ENCODE results near the gene GMPPA. TPM values are rescaled to one million over a fixed set of nuclear protein-coding genes. Genes with fewer than 3 reads are reported as not detected.

GMPPA gene
- total RNA-seq, 1 experiment from 2014 or later: 51.9 TPM

DNA sequence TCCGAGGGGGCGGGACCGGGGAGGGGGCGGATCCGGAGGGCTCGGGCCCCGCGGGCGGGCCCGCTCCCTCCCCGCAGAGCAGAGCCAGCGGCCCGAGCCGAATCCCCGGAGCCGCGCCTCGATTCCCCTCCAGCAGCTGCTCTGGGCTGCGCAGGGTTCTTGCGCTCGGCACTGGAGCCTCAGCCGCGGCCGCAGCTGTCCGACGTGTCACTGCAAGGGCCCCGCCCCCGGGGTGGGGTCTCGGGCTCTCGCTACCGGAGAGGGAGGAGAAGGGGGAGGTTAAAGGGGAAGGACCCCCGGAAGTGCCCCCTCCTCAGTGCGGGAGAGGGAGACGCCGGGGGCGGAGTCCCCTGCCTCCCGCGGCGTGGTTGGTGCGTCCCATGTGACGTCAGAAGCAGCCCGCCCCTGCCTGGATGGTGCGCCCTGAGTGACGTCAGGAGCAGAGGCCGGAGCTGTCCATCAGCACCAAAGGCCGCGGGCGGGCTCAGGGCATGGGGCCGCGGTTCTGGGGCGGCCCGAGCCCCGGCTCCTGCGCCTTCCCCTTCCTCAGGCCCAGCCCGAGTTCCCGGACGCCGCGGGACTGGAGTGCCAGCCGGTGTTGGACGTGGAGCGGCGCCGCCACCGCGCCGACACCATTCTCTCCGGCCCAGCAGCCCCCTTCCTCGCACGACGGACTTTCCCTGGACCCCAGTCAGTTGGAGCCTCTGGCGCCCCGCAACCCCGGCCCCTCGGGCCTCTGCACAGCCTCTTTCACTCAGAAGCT, 45.1 kb downstream of the GMPPA start, which contains the start of the genes CHPF and TMEM198:
CHPF (minus strand) TSS at position 214 of the 763 bp plus-strand sequence. CDS start 271 bp downstream, outside the sequence.
TMEM198 (plus strand) TSS at position 433 of the 763 bp plus-strand sequence. CDS start 700 bp downstream, outside the sequence.
- Mint-ChIP-seq H3K36me3 (peaks cover 30% of the 10 kb centered on the region), H3K4me3 (peak within 1 kb of the TSS; percentile 86), H3K27me3 (ENCODE audit: low read depth) (peaks cover 28% of the 10 kb centered on the region), H3K27ac (no peak within 1 kb of the TSS), H3K9me3 (no peaks in the 10 kb centered on the region), H3K4me1 (peaks cover 18% of the 10 kb centered on the region)
- POLR2A ChIA-PET: interaction anchor here (0.6 to 2.6 kb wide), 7 partner anchors 9 to 54 kb away, joined by 3 to 15 read pairs (median 3); partner anchors contain the start of genes GMPPA and STK11IP
- peak; percentile 99 for DNase-seq (ENCODE audit: low spot score)
- CTCF ChIA-PET: interaction anchor here (0.8 to 41.3 kb wide), 23 partner anchors 9 to 141 kb away, joined by 3 to 2316 read pairs (median 5); partner anchors contain the start of genes GMPPA, INHA, OBSL1 and SLC4A3
- ATAC-seq: peak; percentile 84
- TF ChIP-seq GABPB1 (CRISPR knock-in tag; IDR thresholded peaks at IDR 0.05) (peak; percentile 83), ZBTB21 (CRISPR knock-in tag; IDR thresholded peaks at IDR 0.05; ENCODE audit: borderline replicate concordance) (peak; percentile 99), ESRRA (CRISPR knock-in tag; IDR thresholded peaks at IDR 0.05; ENCODE audit: borderline replicate concordance) (0 out of 2 replicates have a peak, but pooled peaks have one; percentile 27), NFATC4 (CRISPR knock-in tag; IDR thresholded peaks at IDR 0.05) (no peak), MAX (CRISPR knock-in tag; IDR thresholded peaks at IDR 0.05) (0 out of 2 replicates have a peak, but pooled peaks have one; percentile 18), ATF2 (CRISPR knock-in tag; IDR thresholded peaks at IDR 0.05; ENCODE audit: borderline replicate concordance, low read depth) (no peak), KAT7 (CRISPR knock-in tag; IDR thresholded peaks at IDR 0.05; ENCODE audit: borderline replicate concordance) (no peak), PRRX2 (CRISPR knock-in tag; IDR thresholded peaks at IDR 0.05) (no peak), SP1 (CRISPR knock-in tag; conservative IDR thresholded peaks at IDR 0.05) (peak; percentile 96), OVOL2 (CRISPR knock-in tag; IDR thresholded peaks at IDR 0.05; ENCODE audit: borderline replicate concordance) (no peak), ZNF532 (CRISPR knock-in tag; IDR thresholded peaks at IDR 0.05; ENCODE audit: borderline replicate concordance) (no peak), PREB (CRISPR knock-in tag; IDR thresholded peaks at IDR 0.05; ENCODE audit: borderline replicate concordance) (no peak)
- TF ChIP-seq, protein P1, sequence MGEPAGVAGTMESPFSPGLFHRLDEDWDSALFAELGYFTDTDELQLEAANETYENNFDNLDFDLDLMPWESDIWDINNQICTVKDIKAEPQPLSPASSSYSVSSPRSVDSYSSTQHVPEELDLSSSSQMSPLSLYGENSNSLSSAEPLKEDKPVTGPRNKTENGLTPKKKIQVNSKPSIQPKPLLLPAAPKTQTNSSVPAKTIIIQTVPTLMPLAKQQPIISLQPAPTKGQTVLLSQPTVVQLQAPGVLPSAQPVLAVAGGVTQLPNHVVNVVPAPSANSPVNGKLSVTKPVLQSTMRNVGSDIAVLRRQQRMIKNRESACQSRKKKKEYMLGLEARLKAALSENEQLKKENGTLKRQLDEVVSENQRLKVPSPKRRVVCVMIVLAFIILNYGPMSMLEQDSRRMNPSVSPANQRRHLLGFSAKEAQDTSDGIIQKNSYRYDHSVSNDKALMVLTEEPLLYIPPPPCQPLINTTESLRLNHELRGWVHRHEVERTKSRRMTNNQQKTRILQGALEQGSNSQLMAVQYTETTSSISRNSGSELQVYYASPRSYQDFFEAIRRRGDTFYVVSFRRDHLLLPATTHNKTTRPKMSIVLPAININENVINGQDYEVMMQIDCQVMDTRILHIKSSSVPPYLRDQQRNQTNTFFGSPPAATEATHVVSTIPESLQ (CRISPR knock-in tag; IDR thresholded peaks at IDR 0.05): no peak
- TF ChIP-seq, protein P2, sequence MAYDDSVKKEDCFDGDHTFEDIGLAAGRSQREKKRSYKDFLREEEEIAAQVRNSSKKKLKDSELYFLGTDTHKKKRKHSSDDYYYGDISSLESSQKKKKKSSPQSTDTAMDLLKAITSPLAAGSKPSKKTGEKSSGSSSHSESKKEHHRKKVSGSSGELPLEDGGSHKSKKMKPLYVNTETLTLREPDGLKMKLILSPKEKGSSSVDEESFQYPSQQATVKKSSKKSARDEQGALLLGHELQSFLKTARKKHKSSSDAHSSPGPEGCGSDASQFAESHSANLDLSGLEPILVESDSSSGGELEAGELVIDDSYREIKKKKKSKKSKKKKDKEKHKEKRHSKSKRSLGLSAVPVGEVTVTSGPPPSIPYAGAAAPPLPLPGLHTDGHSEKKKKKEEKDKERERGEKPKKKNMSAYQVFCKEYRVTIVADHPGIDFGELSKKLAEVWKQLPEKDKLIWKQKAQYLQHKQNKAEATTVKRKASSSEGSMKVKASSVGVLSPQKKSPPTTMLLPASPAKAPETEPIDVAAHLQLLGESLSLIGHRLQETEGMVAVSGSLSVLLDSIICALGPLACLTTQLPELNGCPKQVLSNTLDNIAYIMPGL (CRISPR knock-in tag; IDR thresholded peaks at IDR 0.05): no peak
- TF ChIP-seq, protein P3, sequence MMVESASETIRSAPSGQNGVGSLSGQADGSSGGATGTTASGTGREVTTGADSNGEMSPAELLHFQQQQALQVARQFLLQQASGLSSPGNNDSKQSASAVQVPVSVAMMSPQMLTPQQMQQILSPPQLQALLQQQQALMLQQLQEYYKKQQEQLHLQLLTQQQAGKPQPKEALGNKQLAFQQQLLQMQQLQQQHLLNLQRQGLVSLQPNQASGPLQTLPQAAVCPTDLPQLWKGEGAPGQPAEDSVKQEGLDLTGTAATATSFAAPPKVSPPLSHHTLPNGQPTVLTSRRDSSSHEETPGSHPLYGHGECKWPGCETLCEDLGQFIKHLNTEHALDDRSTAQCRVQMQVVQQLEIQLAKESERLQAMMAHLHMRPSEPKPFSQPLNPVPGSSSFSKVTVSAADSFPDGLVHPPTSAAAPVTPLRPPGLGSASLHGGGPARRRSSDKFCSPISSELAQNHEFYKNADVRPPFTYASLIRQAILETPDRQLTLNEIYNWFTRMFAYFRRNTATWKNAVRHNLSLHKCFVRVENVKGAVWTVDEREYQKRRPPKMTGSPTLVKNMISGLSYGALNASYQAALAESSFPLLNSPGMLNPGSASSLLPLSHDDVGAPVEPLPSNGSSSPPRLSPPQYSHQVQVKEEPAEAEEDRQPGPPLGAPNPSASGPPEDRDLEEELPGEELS (CRISPR knock-in tag; IDR thresholded peaks at IDR 0.05): 0 out of 2 replicates have a peak, but pooled peaks have one; percentile 47
- TF ChIP-seq, protein P4, sequence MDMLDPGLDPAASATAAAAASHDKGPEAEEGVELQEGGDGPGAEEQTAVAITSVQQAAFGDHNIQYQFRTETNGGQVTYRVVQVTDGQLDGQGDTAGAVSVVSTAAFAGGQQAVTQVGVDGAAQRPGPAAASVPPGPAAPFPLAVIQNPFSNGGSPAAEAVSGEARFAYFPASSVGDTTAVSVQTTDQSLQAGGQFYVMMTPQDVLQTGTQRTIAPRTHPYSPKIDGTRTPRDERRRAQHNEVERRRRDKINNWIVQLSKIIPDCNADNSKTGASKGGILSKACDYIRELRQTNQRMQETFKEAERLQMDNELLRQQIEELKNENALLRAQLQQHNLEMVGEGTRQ (CRISPR knock-in tag; IDR thresholded peaks at IDR 0.05): no peak
- TF ChIP-seq, protein P5, sequence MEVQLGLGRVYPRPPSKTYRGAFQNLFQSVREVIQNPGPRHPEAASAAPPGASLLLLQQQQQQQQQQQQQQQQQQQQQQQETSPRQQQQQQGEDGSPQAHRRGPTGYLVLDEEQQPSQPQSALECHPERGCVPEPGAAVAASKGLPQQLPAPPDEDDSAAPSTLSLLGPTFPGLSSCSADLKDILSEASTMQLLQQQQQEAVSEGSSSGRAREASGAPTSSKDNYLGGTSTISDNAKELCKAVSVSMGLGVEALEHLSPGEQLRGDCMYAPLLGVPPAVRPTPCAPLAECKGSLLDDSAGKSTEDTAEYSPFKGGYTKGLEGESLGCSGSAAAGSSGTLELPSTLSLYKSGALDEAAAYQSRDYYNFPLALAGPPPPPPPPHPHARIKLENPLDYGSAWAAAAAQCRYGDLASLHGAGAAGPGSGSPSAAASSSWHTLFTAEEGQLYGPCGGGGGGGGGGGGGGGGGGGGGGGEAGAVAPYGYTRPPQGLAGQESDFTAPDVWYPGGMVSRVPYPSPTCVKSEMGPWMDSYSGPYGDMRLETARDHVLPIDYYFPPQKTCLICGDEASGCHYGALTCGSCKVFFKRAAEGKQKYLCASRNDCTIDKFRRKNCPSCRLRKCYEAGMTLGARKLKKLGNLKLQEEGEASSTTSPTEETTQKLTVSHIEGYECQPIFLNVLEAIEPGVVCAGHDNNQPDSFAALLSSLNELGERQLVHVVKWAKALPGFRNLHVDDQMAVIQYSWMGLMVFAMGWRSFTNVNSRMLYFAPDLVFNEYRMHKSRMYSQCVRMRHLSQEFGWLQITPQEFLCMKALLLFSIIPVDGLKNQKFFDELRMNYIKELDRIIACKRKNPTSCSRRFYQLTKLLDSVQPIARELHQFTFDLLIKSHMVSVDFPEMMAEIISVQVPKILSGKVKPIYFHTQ (CRISPR knock-in tag; IDR thresholded peaks at IDR 0.05): no peak
